Astrocyte of the spinal cord (primary cell): ENCODE data around the gene ADSL.
A peak's percentile ranks its signal among the peaks of the same experiment; 100 is the strongest.

ENCODE experiments used
- DNase-seq: peaks from one replicate; pipeline ENCODE4 v3.0.0; 2011; ENCODE audit warnings: low read depth, low spot score
- H3K4me3 ChIP-seq: 2 replicates; pipeline ENCODE4 v1.5.1; 2011; ENCODE audit warnings: low read depth, mild to moderate bottlenecking, low read length, moderate library complexity
- CTCF ChIP-seq: IDR thresholded peaks from 2 replicates; pipeline ENCODE4 v1.5.1; 2012; ENCODE audit warnings: low read depth, mild to moderate bottlenecking, low read length, inconsistent platforms
- in situ Hi-C: cut with HindIII; loops from 2 replicates; pipeline ENCODE4 v1.10.0; 2017; ENCODE audit warnings: low sequenced_read_pairs

Gene ADSL

GRCh38 chr22:40320687-40321086, 25.6 kb upstream of the ADSL start:
- H3K4me3 ChIP-seq = no peak overlapping the region
- TF ChIP-seq CTCF = no peak
- in situ Hi-C loops = no loop called here
- DNase-seq = no peak

- H3K4me3 ChIP-seq = no peak overlapping the region
- in situ Hi-C loops = no loop called here
- no peak for TF ChIP-seq CTCF
- peak; percentile 16 for DNase-seq
Measured at GRCh38 chr22:40322021-40322420, 24.3 kb upstream of the ADSL start.

GRCh38 chr22:40322818-40323447, 23.4 kb upstream of the ADSL start:
- in situ Hi-C loops = no loop called here
- TF ChIP-seq CTCF = no peak
- no peak overlapping the region for H3K4me3 ChIP-seq
- no peak for DNase-seq

- DNase-seq = no peak
Measured at GRCh38 chr22:40323681-40324171, 22.6 kb upstream of the ADSL start.

GRCh38 chr22:40324468-40325305, 21.6 kb upstream of the ADSL start:
- no peak overlapping the region for H3K4me3 ChIP-seq
- DNase-seq = no peak
- in situ Hi-C loops = no loop called here
- TF ChIP-seq CTCF = no peak

More at GRCh38 chr22:40323681-40324171, 22.6 kb upstream of the ADSL start:
- no peak overlapping the region for H3K4me3 ChIP-seq
- no peak for TF ChIP-seq CTCF
- in situ Hi-C loops = no loop called here

GRCh38 chr22:40325315-40325714, 21.0 kb upstream of the ADSL start:
- no peak for DNase-seq
- in situ Hi-C loops = no loop called here
- no peak for TF ChIP-seq CTCF
- H3K4me3 ChIP-seq = no peak overlapping the region
